ENCODE measurements around the gene DCUN1D2.
"Not testable (repeated sequence)": the region's sequence is repeated elsewhere in the genome, so short reads cannot be mapped to it uniquely, and the experiment has no call there.

Gene DCUN1D2

GRCh38 chr13:113442354-113442984 lies 48.0 kb downstream of the DCUN1D2 start:
- H3K9me3 ChIP-seq (ENCODE audit: severe bottlenecking): peaks cover 3% of the 10 kb centered on the region
- H3K27me3 ChIP-seq (ENCODE audit: insufficient read depth, low read depth, severe bottlenecking): no peaks in the 10 kb centered on the region
- peak; percentile 3 for DNase-seq
- TF ChIP-seq CTCF (IDR thresholded peaks at IDR 0.05; ENCODE audit: low read depth, low read length): no peak
- H3K4me3 ChIP-seq (ENCODE audit: low read depth, low read length): no peak overlapping the region
- H3K36me3 ChIP-seq: peaks cover 37% of the 10 kb centered on the region
- no peak overlapping the region for H3K27ac ChIP-seq

GRCh38 chr13:113441661-113442060 lies 48.9 kb downstream of the DCUN1D2 start:
- Histone ChIP-seq H3K27me3 (ENCODE audit: insufficient read depth, low read depth, severe bottlenecking) (no peaks in the 10 kb centered on the region), H3K4me3 (ENCODE audit: low read depth, low read length) (no peak overlapping the region), H3K9me3 (ENCODE audit: severe bottlenecking) (peaks cover 3% of the 10 kb centered on the region), H3K36me3 (peaks cover 39% of the 10 kb centered on the region), H3K27ac (no peak overlapping the region)
- no peak for TF ChIP-seq CTCF (IDR thresholded peaks at IDR 0.05; ENCODE audit: low read depth, low read length)
- no peak for DNase-seq

GRCh38 chr13:113437408-113438010 lies 53.0 kb downstream of the DCUN1D2 start:
- H3K36me3 ChIP-seq: peaks cover 27% of the 10 kb centered on the region
- H3K27me3 ChIP-seq (ENCODE audit: insufficient read depth, low read depth, severe bottlenecking): no peaks in the 10 kb centered on the region
- H3K4me3 ChIP-seq (ENCODE audit: low read depth, low read length): no peak overlapping the region
- peak overlapping the region; percentile 32 for H3K27ac ChIP-seq
- no peak for DNase-seq
- peaks cover 3% of the 10 kb centered on the region for H3K9me3 ChIP-seq (ENCODE audit: severe bottlenecking)
- TF ChIP-seq CTCF (IDR thresholded peaks at IDR 0.05; ENCODE audit: low read depth, low read length): no peak

- DNase-seq; H3K27ac ChIP-seq; H3K4me3 ChIP-seq (ENCODE audit: low read depth, low read length); H3K9me3 ChIP-seq (ENCODE audit: severe bottlenecking); H3K27me3 ChIP-seq (ENCODE audit: insufficient read depth, low read depth, severe bottlenecking): not testable (repeated sequence)
- peaks cover 21% of the 10 kb centered on the region for H3K36me3 ChIP-seq
These were observed 53.6 kb downstream of the DCUN1D2 start for GRCh38 chr13:113436866-113437265.

GRCh38 chr13:113435907-113436306 lies 54.6 kb downstream of the DCUN1D2 start:
- not testable (repeated sequence) for H3K9me3 ChIP-seq (ENCODE audit: severe bottlenecking); H3K27ac ChIP-seq; H3K4me3 ChIP-seq (ENCODE audit: low read depth, low read length); H3K27me3 ChIP-seq (ENCODE audit: insufficient read depth, low read depth, severe bottlenecking); DNase-seq
- H3K36me3 ChIP-seq: peaks cover 16% of the 10 kb centered on the region

GRCh38 chr13:113433391-113433916 lies 57.1 kb downstream of the DCUN1D2 start:
- DNase-seq: peak; percentile 98
- H3K4me3 ChIP-seq (ENCODE audit: low read depth, low read length): peak overlapping the region; percentile 42
- H3K9me3 ChIP-seq (ENCODE audit: severe bottlenecking): no peaks in the 10 kb centered on the region
- no peaks in the 10 kb centered on the region for H3K27me3 ChIP-seq (ENCODE audit: insufficient read depth, low read depth, severe bottlenecking)
- TF ChIP-seq CTCF (IDR thresholded peaks at IDR 0.05; ENCODE audit: low read depth, low read length): peak; percentile 48
- H3K36me3 ChIP-seq: peaks cover 16% of the 10 kb centered on the region
- peak overlapping the region; percentile 96 for H3K27ac ChIP-seq

Measured in WERI-Rb-1 (cell line).